Measurements from ENCODE around the gene ERC2. TPM values are rescaled to one million over a fixed set of nuclear protein-coding genes. Genes with fewer than 3 reads are reported as not detected.

Gene ERC2
- total and polyA plus RNA-seq, 2 of the 8 experiments (the other 6 are each of a cell fraction or from before 2014, with no cell fraction given): 16.4 to 22.8 TPM

GRCh38 chr3:55480911-55481743, 987.1 kb downstream of the ERC2 start:
- Histone ChIP-seq H3K9me3 (ENCODE audit: insufficient read depth in 2 of 2, low read depth in 1 of 2, low read length in 1 of 2) (no peaks in the 10 kb centered on the region), H4K5ac (ENCODE audit: insufficient read length, low read depth, low read length) (no peak overlapping the region), H3K4me3 (ENCODE audit: extremely low read depth in 1 of 4, insufficient read depth in 2 of 4, low read depth in 3 of 4, low read length in 4 of 4) (peak overlapping the region; percentile 51 to 90 (median 58)), H3K9ac (replicated peaks in 1 of 4; ENCODE audit: extremely low read depth in 1 of 4, low read depth in 3 of 4, low read length in 3 of 4) (no peak overlapping the region), H3K18ac (ENCODE audit: extremely low read depth, low read length) (peak overlapping the region; percentile 71; the same call in 1 of the 2 replicates), H2BK12ac (ENCODE audit: low read depth, low read length) (no peak overlapping the region), H2BK120ac (replicated peaks; ENCODE audit: low read depth, low read length) (no peak overlapping the region), H3K4me2 (ENCODE audit: insufficient read depth in 1 of 2, low read depth in 2 of 2, low read length in 2 of 2) (peak overlapping the region; percentile 99), H3K36me3 (ENCODE audit: control insufficient read depth in 2 of 4, insufficient read depth in 4 of 4, low read length in 3 of 4) (0 out of 8 replicates have a peak, but pooled peaks cover 0 to 2% (median 0%) of the 10 kb centered on the region in 4 experiments), H2AK5ac (ENCODE audit: low read depth, low read length) (no peak overlapping the region), H3K27me3 (replicated peaks in 1 of 4; ENCODE audit: control insufficient read depth in 3 of 4, extremely low read depth in 1 of 4, insufficient read depth in 3 of 4, low read length in 3 of 4) (peaks cover 30 to 71% (median 57%) of the 10 kb centered on the region in 4 experiments), H3K14ac (ENCODE audit: insufficient read length) (no peak overlapping the region), H2BK5ac (ENCODE audit: low read depth, low read length) (0 out of 2 replicates have a peak overlapping the region, but pooled peaks have one; percentile 24), H3K4me1 (replicated peaks in 1 of 4; ENCODE audit: control insufficient read depth in 3 of 4, insufficient read depth in 4 of 4, low read length in 3 of 4) (peaks cover 0 to 20% (median 9%) of the 10 kb centered on the region in 4 experiments; a peak in 6 of 7 replicates), H2BK20ac (ENCODE audit: low read length) (no peak overlapping the region), H3K27ac (ENCODE audit: low read depth, low read length) (no peak overlapping the region), H4K20me1 (replicated peaks in 1 of 2; ENCODE audit: control insufficient read depth in 1 of 2, insufficient read depth in 2 of 2, low read length in 2 of 2) (peaks cover 5 to 12% of the 10 kb centered on the region in 2 experiments), H2AFZ (ENCODE audit: low read length) (no peak overlapping the region; the same call in 1 of the 2 replicates), H3K79me1 (ENCODE audit: low read depth, low read length) (no peaks in the 10 kb centered on the region), H4K91ac (replicated peaks; ENCODE audit: insufficient read length, low read length) (no peak overlapping the region), H3K79me2 (ENCODE audit: control insufficient read depth in 1 of 2, insufficient read depth in 2 of 2, low read length in 2 of 2) (no peaks in the 10 kb centered on the region), H4K8ac (ENCODE audit: extremely low read depth, insufficient read depth, low read length) (no peak overlapping the region), H2BK15ac (ENCODE audit: low read length) (no peak overlapping the region), H3K4ac (replicated peaks; ENCODE audit: insufficient read length, low read depth, low read length) (no peak overlapping the region), H3K23me2 (ENCODE audit: low read depth, low read length) (peaks cover 33% of the 10 kb centered on the region), H3K56ac (replicated peaks; ENCODE audit: insufficient read length, low read depth, low read length) (no peak overlapping the region), H3K23ac (ENCODE audit: insufficient read length) (no peak overlapping the region)
- CTCF ChIA-PET (ENCODE audit: partially characterized antibody): no interaction called here
- FAIRE-seq (no peak), DNase-seq (ENCODE audit: low read depth in 1 of 2, low spot score in 2 of 2) (peak in 1 of 2 experiments; percentile 62)
- WGBS, 2 experiments (ENCODE audit: extremely low coverage in 1 of 2, insufficient coverage in 1 of 2, insufficient read length in 1 of 2, insufficient replicate concordance in 2 of 2, low coverage in 1 of 2, low lambda C conversion rate in 2 of 2, missing lambda C conversion rate in 1 of 2): 4% methylated on average over 24 of the region's 42 CpGs; no CpG with 5 or more reads in 1 of the 2 experiments
- POLR2A ChIA-PET (ENCODE audit: partially characterized antibody): no interaction called here
- TF ChIP-seq HDAC2 (IDR thresholded peaks at IDR 0.05; ENCODE audit: borderline replicate concordance in 1 of 2, low read depth in 2 of 2, low read length in 2 of 2) (no peak), SIX5 (IDR thresholded peaks at IDR 0.05; ENCODE audit: low read depth, low read length) (no peak), YY1 (IDR thresholded peaks at IDR 0.05; ENCODE audit: low read depth, low read length) (no peak), CHD1 (IDR thresholded peaks at IDR 0.05; ENCODE audit: low read depth, low read length) (no peak), SUZ12 (IDR thresholded peaks at IDR 0.05; ENCODE audit: low read length) (peak; percentile 60; the same call in 1 of the 2 replicates), RNF2 (IDR thresholded peaks at IDR 0.05; ENCODE audit: borderline replicate concordance, low read depth, low read length, missing control alignments, poor library complexity, severe bottlenecking) (peak; percentile 69), CBX8 (IDR thresholded peaks at IDR 0.05; ENCODE audit: borderline replicate concordance, low read depth, low read length) (no peak), RXRA (IDR thresholded peaks at IDR 0.05; ENCODE audit: insufficient read depth, low read depth, low read length) (no peak)
- TF ChIP-seq, protein P1, sequence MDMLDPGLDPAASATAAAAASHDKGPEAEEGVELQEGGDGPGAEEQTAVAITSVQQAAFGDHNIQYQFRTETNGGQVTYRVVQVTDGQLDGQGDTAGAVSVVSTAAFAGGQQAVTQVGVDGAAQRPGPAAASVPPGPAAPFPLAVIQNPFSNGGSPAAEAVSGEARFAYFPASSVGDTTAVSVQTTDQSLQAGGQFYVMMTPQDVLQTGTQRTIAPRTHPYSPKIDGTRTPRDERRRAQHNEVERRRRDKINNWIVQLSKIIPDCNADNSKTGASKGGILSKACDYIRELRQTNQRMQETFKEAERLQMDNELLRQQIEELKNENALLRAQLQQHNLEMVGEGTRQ (IDR thresholded peaks at IDR 0.05; ENCODE audit: low read length): no peak

Measured in H1 (cell line).